Ishikawa (cell line): ENCODE data around the gene TNS3.

Experiments used
- CEBPB ChIP-seq: IDR thresholded peaks from 2 replicates; pipeline ENCODE4 v1.6.1; 2012
- CREB1 ChIP-seq: IDR thresholded peaks from 2 replicates; pipeline ENCODE4 v1.6.1; 2012; ENCODE audit warnings: low read depth
- EGR1 ChIP-seq: IDR thresholded peaks from 2 replicates; pipeline ENCODE4 v1.6.1; 2012
- EP300 ChIP-seq: IDR thresholded peaks from 2 replicates; pipeline ENCODE4 v1.6.1; 2012; ENCODE audit warnings: borderline replicate concordance
- FOXM1 ChIP-seq: IDR thresholded peaks from 2 replicates; pipeline ENCODE4 v1.6.1; 2012; ENCODE audit warnings: low read depth, borderline replicate concordance
- NFIC ChIP-seq: IDR thresholded peaks from 2 replicates; pipeline ENCODE4 v1.6.1; 2012
- RAD21 ChIP-seq: IDR thresholded peaks from 2 replicates; pipeline ENCODE4 v1.6.1; 2012; ENCODE audit warnings: low read depth
- TAF1 ChIP-seq: IDR thresholded peaks from 2 replicates; pipeline ENCODE4 v1.6.1; 2012; ENCODE audit warnings: low read depth, mild to moderate bottlenecking
- TCF12 ChIP-seq: IDR thresholded peaks from 2 replicates; pipeline ENCODE4 v1.6.1; 2012; ENCODE audit warnings: low read depth
- TEAD4 ChIP-seq: IDR thresholded peaks from 2 replicates; pipeline ENCODE4 v1.6.1; 2012
- YY1 ChIP-seq: IDR thresholded peaks from 2 replicates; pipeline ENCODE4 v1.6.1; 2012; ENCODE audit warnings: low read depth
- ZBTB7A ChIP-seq: IDR thresholded peaks from 2 replicates; pipeline ENCODE4 v1.6.1; 2012; ENCODE audit warnings: low read depth
- TF ChIP-seq, protein P1 (sequence below): IDR thresholded peaks from 2 replicates; pipeline ENCODE4 v1.6.1; 2012
- TF ChIP-seq, protein P2 (sequence below): IDR thresholded peaks from 2 replicates; pipeline ENCODE4 v1.6.1; 2012
- TF ChIP-seq, protein P3 (sequence below): IDR thresholded peaks from 2 replicates; pipeline ENCODE4 v1.6.1; 2012; ENCODE audit warnings: low read depth, mild to moderate bottlenecking

The TNS3 gene

DNA sequence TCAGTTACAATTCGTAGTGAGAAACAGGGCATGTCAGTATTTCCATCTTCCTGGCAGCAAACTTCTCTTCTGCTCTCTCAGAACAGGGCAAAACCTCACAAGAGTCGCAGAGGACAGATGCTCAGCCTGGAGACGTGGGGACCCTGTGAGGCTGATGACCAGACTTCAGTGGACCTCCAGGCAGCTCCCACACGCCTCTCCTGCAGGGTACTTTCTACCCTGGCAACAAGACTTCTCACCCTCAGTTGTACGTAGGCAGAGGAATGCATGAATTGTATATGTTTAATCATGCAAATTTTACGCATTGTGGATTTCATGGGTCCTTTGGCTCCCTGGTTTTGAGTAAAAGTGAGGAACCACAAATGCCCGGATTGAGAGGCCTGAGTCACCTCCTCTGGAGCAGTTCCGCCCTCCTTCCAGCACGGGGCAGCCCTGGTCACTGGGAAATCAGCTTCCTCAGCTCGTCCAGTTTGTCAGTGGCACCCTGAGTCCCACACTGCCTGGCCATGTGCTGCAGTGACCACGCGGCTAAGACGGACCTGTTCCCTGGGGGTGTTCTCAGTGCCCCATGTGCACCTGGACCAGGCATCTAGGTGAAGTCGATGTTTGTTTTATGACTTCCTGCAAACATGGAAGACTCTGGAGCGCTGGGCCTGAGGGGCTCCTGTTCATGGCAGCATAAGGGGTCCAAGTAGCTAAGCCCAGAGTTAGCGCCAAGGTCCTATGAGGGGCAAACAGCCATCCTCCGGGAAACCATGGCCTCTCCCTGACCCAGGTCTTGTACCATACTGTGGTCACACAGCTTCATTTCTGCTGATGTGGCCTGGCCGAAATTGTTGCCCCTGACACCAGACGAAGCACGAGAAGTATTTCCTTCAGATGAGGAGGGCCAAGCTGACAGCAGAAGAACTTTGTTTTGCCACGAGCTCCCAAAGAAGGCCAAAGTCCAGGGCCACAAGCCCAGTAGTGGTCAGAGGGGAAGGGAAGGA lies 165.1 kb downstream of the TNS3 start:
- TF ChIP-seq YY1 (no peak), ZBTB7A (no peak), EP300 (0 out of 2 replicates have a peak, but pooled peaks have one; percentile 22), EGR1 (no peak), RAD21 (peak; percentile 32; the same call in 1 of the 2 replicates)
- TF ChIP-seq, protein P1, sequence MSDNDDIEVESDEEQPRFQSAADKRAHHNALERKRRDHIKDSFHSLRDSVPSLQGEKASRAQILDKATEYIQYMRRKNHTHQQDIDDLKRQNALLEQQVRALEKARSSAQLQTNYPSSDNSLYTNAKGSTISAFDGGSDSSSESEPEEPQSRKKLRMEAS: peak; percentile 46; the same call in 1 of the 2 replicates

DNA sequence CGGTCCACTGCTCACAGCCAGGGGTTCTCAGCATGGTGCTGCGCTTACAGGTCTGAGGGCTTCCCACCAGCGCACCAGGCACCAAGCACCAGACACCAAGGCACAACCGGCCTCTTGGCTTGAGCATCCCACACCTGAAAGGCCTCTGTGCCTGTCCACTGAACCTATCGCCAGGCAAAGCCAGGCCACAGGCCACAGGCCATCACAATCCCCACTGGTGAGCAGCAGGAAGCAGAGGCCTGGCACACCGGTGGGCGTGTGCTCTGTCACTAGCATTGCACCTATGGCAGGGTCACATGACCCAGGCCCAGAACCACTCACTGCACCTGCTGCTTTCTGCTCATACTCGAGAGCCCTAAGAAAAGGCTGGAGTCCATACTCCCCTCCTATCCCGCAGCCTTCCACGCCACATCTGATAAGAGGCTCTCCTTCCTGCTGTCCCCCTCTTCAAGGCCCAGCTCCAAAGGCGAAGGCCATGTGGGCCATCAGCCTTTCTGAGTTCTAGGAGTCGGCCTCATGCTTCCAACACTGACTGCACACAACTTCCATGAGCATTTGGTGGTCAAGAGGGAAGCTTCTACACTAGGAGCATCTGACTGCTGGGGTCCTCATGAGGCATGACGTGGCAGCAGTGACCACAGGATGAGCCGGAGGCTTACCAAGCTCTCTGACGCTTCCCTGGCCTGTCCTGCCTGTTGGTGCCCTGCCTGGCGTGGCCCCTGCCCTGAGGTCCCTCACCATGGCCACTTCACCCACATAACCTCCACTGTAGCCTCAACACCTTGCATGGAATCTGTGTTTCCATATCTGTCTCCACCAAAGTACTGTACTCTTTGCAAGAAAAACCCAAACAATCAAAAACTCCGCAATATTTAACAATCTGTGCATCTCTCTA lies 166.3 kb downstream of the TNS3 start:
- TF ChIP-seq ZBTB7A: no peak
- no peak for TF ChIP-seq RAD21
- TF ChIP-seq, protein P2, sequence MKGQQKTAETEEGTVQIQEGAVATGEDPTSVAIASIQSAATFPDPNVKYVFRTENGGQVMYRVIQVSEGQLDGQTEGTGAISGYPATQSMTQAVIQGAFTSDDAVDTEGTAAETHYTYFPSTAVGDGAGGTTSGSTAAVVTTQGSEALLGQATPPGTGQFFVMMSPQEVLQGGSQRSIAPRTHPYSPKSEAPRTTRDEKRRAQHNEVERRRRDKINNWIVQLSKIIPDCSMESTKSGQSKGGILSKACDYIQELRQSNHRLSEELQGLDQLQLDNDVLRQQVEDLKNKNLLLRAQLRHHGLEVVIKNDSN: peak; percentile 73
- TF ChIP-seq EP300: peak; percentile 29; the same call in 1 of the 2 replicates
- TF ChIP-seq EGR1: no peak
- TF ChIP-seq CREB1: no peak
- no peak for TF ChIP-seq YY1

DNA sequence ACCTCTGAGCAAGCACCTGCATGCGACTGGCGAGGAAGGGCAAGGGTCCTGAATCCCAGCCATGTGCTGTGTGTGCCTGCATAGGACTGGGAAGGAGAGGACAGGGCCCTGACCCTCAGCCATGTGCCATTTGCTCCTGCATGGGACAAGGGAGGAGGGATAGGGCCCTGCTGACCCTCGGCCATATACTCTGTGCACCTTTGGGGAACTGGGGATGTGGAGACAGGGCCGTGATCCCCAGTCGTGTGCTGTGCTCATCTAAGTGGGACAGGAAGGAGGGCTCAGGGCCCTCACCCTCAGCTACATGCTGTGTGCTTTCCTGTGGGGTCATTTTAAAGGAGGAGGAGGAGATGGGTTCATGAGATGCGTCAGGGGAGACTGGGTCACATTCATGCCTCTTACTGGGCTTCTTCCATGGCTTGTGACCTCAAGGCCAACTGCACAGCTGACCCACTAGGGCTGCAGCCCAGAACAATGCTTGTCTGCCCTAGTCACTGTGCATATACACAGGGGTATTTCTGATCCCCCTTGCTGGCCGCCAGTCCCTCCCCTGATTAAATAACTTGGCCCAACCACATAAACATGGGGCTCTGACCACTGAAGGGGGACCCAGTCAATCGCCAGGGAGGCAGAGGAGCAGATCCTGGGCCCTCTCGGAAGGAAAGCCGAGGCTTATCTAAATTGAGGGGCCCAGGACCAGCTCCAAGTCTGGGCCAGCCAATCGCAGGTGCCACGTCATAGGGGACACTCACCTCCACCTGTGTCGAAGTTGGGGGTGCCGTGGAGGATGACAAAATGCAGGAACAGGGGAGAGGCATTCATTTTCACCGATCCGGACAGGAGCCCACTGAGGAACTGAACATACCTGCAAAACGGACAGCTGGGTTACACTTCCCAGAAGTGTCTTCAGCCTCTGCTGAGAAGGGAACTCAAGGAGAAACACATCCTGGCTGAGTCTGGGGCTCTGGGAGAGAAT lies 167.3 kb downstream of the TNS3 start:
- no peak for TF ChIP-seq EGR1
- TF ChIP-seq ZBTB7A: no peak
- TF ChIP-seq, protein P1: no peak
- TF ChIP-seq TCF12: no peak

DNA sequence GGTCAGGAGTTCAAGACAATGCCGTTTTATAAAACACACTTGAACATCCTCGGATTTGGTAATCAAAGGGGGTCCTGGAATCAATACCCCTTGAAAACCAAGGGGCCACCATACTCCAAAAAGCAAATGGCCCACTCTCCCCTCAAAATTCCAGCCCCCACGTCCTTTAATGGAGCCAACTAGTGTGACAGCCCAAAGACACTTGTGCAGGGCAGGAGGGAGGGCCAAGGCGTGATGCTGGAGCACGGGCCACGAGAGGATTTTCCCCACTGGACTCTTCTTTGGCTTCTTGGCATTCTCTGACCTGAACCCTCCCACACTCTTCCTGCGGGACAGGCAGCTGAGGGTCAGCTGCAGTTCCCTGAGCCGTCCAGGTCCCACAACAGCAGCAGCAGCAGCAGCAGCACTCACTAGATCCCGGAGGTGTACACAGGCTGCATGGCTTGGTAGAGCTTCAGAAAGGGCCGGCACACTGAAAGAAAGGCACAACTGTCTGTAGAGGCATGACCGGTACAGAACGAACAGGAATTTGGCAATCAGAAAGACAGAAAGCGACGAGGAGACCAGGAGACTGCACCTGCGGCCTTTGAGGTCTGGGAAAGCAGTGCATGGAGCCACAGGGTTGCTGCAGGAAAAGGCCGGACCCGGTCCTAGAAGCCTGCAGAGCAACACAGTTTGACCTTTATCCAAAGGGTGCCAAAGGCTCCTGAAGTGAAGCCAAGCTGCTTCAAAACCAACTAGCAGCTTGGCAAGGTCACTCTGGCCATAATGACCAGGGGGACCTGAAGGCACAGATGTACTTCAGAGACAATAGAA lies 168.2 kb downstream of the TNS3 start:
- TF ChIP-seq FOXM1 (no peak), CEBPB (no peak), CREB1 (no peak), TCF12 (no peak), TAF1 (no peak), TEAD4 (no peak)
- TF ChIP-seq, protein P3, sequence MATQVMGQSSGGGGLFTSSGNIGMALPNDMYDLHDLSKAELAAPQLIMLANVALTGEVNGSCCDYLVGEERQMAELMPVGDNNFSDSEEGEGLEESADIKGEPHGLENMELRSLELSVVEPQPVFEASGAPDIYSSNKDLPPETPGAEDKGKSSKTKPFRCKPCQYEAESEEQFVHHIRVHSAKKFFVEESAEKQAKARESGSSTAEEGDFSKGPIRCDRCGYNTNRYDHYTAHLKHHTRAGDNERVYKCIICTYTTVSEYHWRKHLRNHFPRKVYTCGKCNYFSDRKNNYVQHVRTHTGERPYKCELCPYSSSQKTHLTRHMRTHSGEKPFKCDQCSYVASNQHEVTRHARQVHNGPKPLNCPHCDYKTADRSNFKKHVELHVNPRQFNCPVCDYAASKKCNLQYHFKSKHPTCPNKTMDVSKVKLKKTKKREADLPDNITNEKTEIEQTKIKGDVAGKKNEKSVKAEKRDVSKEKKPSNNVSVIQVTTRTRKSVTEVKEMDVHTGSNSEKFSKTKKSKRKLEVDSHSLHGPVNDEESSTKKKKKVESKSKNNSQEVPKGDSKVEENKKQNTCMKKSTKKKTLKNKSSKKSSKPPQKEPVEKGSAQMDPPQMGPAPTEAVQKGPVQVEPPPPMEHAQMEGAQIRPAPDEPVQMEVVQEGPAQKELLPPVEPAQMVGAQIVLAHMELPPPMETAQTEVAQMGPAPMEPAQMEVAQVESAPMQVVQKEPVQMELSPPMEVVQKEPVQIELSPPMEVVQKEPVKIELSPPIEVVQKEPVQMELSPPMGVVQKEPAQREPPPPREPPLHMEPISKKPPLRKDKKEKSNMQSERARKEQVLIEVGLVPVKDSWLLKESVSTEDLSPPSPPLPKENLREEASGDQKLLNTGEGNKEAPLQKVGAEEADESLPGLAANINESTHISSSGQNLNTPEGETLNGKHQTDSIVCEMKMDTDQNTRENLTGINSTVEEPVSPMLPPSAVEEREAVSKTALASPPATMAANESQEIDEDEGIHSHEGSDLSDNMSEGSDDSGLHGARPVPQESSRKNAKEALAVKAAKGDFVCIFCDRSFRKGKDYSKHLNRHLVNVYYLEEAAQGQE: no peak
- TF ChIP-seq, protein P1: no peak

DNA sequence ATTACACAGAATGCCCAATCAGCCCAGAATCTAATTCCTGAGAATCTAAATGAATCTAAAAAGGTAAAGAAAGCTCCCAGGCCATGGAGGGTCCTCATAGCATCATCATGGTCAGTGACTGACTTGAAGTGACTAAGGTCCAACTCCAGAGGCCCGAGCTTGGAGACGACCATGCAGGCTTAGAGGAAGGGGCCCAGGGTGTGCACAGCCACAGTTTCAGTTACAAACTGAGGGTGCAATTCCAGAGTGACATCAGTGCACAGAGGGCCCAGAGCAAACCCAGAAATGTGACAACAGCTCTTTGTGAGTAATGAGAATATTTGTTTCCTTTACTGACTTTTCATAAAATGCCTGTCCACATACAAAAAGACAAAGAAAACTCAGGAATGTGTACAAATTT lies 170.0 kb downstream of the TNS3 start:
- TF ChIP-seq CREB1 (no peak), CEBPB (no peak), RAD21 (no peak), ZBTB7A (no peak), YY1 (no peak), NFIC (no peak), TAF1 (no peak), EP300 (no peak), TEAD4 (no peak)
- TF ChIP-seq, protein P2: no peak
- TF ChIP-seq, protein P3: no peak
